Measurements from ENCODE around the gene ZNF362.

The ZNF362 gene

GRCh38 chr1:33254491-33254890 is 1.8 kb upstream of the ZNF362 start:
- no peak for DNase-seq (ENCODE audit: low read depth)
- H3K4me3 ChIP-seq (ENCODE audit: low read depth, low read length): no peak overlapping the region
- TF ChIP-seq CTCF (IDR thresholded peaks at IDR 0.05; ENCODE audit: insufficient read depth, low read depth, low read length, missing control alignments): no peak

- TF ChIP-seq CTCF (IDR thresholded peaks at IDR 0.05; ENCODE audit: insufficient read depth, low read depth, low read length, missing control alignments): no peak
- H3K4me3 ChIP-seq (ENCODE audit: low read depth, low read length): peak overlapping the region; percentile 54
- DNase-seq (ENCODE audit: low read depth): peak; percentile 84
Observed at GRCh38 chr1:33255347-33256220, 708 bp upstream of the ZNF362 start.

GRCh38 chr1:33256221-33256470 is 146 bp upstream of the ZNF362 start:
- no peak for TF ChIP-seq CTCF (IDR thresholded peaks at IDR 0.05; ENCODE audit: insufficient read depth, low read depth, low read length, missing control alignments)
- H3K4me3 ChIP-seq (ENCODE audit: low read depth, low read length): no peak overlapping the region
- no peak for DNase-seq (ENCODE audit: low read depth)

- no peak for DNase-seq (ENCODE audit: low read depth)
- peak overlapping the region; percentile 65 for H3K4me3 ChIP-seq (ENCODE audit: low read depth, low read length)
- no peak for TF ChIP-seq CTCF (IDR thresholded peaks at IDR 0.05; ENCODE audit: insufficient read depth, low read depth, low read length, missing control alignments)
Observed at GRCh38 chr1:33257207-33257771, 997 bp downstream of the ZNF362 start.

GRCh38 chr1:33257772-33258712 is 1.8 kb downstream of the ZNF362 start:
- no peak for TF ChIP-seq CTCF (IDR thresholded peaks at IDR 0.05; ENCODE audit: insufficient read depth, low read depth, low read length, missing control alignments)
- H3K4me3 ChIP-seq (ENCODE audit: low read depth, low read length): peak overlapping the region; percentile 65
- DNase-seq (ENCODE audit: low read depth): no peak

GRCh38 chr1:33258788-33259274 is 2.5 kb downstream of the ZNF362 start:
- H3K4me3 ChIP-seq (ENCODE audit: low read depth, low read length): no peak overlapping the region
- DNase-seq (ENCODE audit: low read depth): no peak
- no peak for TF ChIP-seq CTCF (IDR thresholded peaks at IDR 0.05; ENCODE audit: insufficient read depth, low read depth, low read length, missing control alignments)

All from GM12865 (cell line).